Fibroblast of mammary gland (primary cell): Measurements from ENCODE around the gene ANKH.

ENCODE experiments used
- DNase-seq: peaks from one replicate; pipeline ENCODE4 v3.0.0-alpha.2; 2010; ENCODE audit warnings: low read depth
- H3K4me3 ChIP-seq: 2 replicates; pipeline ENCODE4 v1.5.1; 2011; ENCODE audit warnings: low read depth, mild to moderate bottlenecking, low read length, moderate library complexity; ENCODE audit not compliant: control insufficient read depth
- TF ChIP-seq, protein P1 (sequence below): conservative IDR thresholded peaks from 2 replicates; pipeline ENCODE4 v1.5.1; 2011; ENCODE audit warnings: low read depth, low read length, inconsistent platforms; ENCODE audit not compliant: control insufficient read depth, insufficient read depth

Gene ANKH

DNA sequence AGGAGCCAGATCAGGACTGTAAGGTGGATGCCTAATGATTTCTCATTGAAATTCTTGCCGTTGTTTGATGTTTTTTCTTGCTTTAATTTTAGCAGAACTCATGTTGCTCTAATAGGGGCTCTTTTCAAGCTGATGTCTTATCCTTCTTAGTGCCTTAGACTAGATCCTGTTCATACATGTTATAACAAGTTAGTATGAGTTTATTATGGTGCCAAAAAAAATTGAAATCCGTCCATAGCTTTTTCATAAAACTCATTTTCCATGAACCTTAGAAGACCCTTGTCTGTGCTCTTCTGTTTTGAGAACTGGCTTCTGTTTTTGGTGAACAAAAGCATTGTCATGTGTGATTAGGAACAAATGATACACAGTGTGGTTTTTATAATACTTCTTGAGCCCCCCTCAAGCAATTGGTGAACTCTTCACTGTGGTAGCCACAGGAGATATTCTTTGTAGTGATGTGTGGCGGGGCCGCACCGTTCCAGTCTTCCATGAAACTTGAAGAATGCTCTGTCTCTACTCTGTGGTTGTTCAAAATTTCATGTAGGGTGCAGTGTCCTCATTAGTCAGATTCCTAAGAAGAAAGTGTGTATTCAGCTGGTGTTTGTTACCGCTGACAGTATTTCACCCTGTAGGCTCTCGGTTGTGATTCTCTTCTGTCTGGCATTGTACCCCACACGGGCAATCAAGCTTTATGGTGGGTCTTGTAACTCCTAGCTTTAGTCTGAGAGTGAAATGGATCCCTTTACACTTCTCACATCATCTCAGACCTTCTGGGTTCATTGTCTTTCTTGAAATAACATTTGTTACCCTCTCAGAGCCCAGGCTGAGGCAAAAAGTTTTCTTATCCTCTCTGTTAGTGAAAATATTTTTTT is 196.4 kb downstream of the ANKH start:
- TF ChIP-seq, protein P1, sequence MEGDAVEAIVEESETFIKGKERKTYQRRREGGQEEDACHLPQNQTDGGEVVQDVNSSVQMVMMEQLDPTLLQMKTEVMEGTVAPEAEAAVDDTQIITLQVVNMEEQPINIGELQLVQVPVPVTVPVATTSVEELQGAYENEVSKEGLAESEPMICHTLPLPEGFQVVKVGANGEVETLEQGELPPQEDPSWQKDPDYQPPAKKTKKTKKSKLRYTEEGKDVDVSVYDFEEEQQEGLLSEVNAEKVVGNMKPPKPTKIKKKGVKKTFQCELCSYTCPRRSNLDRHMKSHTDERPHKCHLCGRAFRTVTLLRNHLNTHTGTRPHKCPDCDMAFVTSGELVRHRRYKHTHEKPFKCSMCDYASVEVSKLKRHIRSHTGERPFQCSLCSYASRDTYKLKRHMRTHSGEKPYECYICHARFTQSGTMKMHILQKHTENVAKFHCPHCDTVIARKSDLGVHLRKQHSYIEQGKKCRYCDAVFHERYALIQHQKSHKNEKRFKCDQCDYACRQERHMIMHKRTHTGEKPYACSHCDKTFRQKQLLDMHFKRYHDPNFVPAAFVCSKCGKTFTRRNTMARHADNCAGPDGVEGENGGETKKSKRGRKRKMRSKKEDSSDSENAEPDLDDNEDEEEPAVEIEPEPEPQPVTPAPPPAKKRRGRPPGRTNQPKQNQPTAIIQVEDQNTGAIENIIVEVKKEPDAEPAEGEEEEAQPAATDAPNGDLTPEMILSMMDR = no peak
- H3K4me3 ChIP-seq = no peak overlapping the region
- DNase-seq = no peak

DNA sequence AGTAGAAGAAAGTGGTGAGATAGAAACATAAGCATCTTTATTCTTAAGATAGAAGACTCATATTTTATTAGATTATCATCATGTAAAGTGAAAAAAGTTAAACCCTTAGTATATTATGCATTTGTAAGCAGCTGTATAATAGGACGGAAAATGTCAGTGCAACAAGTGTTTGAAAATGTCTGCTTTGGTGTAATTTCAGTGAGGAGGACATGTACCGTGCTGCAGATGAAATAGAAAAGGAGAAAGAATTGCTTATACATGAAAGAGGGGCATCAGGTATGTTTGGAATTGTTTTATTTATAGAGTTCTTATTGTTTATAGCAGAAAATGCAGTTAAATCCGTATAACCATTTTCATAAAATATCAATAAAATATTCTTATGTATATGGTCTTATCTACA is 198.1 kb downstream of the ANKH start:
- DNase-seq = no peak
- H3K4me3 ChIP-seq = no peak overlapping the region
- TF ChIP-seq, protein P1 = no peak

DNA sequence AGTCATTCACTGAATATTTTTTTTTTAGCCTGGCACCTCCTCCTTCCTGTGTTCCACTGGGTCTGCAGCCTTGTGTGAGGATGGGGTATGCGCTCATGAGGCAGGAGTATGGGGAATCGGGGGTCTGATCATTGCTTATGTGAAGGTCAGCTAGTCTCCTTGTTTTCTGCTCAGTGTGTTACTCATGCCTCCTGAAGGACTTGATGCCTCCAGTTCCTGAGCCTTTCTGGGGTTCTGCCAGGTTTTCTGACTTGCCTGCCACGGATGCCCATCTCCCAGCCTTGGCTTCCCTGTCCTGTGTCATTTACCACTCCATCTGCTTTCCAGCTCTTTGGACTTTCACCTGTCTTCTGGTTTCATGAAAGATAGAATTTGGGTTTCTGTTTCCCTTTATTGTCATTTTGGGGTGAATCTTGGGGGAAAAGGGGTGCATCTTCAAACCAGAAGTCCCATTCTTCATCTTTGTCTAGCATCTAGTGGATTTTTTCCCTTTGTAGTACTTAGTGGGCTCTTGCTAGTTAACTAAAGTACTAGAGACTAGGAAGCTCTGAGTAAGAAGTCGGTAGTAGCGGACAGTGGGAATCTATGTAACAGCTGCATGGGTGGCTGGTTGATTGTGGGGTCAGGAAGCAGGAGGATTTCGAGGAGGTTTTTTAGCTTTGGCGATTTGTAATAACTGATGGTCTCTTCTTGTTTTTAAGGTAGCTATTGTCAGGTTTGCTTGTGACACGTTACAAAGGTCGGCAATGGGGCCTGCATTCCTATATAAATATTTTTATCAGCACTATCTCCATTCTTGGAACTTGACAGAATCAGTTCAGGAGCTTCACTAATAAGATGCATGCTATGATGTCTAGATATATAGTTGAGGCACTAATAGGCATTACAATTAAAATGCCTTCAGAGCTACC is 198.8 kb downstream of the ANKH start:
- H3K4me3 ChIP-seq = no peak overlapping the region
- peak; percentile 45 for DNase-seq
- TF ChIP-seq, protein P1 = no peak

DNA sequence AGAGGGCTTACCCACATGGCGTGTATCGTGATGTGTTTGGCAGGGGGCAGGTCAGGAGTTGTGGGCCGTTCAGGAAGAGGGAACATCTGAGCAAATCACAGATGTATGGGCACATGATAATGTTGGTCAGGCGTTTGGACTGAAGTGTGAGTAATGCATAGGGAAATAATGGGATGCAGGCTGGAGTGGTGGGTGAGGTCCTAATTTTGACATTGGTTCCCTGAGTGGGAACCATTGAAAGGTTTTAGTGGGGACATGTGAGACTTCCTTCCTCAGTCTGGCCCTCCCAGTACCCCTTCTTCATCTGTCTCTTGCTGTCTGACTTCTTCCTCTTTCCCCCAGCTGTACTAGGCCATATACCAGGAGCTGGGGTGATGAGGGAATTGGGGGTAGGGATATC is 199.5 kb downstream of the ANKH start:
- no peak overlapping the region for H3K4me3 ChIP-seq
- DNase-seq = peak; percentile 60

DNA sequence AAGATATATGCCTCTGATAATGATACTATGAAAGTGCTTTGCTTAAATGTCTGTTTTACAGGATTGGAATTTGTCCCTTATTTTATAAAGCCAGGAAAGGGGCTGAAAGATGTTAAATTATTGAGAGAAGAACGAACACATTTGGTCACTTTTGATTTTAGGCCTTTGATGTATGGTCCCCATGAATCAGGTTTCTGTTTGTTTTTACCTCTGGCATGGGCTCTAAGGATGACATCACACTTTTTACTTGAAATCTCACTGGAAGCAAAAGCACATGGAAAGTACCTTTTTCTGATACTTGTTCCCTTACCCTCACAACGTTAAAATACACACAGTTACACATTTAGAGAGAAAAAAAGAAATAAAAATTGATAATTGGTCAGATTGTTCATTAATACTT is 200.2 kb downstream of the ANKH start:
- TF ChIP-seq, protein P1 = no peak
- H3K4me3 ChIP-seq = no peak overlapping the region
- DNase-seq = peak; percentile 57

More for the DNA sequence above, 199.5 kb downstream of the ANKH start:
- TF ChIP-seq, protein P1 = no peak

DNA sequence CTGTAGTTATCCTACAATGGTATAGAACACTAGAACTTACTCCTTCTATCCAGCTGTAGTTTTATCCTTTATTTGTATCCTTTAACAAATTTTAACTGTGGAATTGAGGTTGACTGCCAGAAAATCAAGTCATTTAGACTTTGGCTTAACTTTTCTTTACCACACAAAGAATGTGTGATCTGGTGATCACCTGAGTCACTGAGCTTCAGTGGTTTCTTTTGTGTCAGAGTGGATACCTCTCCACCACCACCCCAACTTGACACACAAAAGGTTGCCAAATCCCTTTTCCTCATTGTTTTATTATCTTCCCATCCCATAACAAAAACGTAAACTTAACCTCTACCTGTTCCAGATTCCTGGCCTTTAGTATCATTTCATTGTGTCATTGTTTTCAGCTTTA is 201.6 kb downstream of the ANKH start:
- DNase-seq = peak; percentile 48
- TF ChIP-seq, protein P1 = no peak

More for the DNA sequence above, 201.6 kb downstream of the ANKH start:
- H3K4me3 ChIP-seq = no peak overlapping the region
